ENCODE measurements around the gene ZNF503. TPM values are rescaled to one million over a fixed set of nuclear protein-coding genes. Genes with fewer than 3 reads are reported as not detected.

The ZNF503 gene
- total RNA-seq, 6 experiments from 2014 or later: 9.1 to 15.9 (median 9.7) TPM

DNA sequence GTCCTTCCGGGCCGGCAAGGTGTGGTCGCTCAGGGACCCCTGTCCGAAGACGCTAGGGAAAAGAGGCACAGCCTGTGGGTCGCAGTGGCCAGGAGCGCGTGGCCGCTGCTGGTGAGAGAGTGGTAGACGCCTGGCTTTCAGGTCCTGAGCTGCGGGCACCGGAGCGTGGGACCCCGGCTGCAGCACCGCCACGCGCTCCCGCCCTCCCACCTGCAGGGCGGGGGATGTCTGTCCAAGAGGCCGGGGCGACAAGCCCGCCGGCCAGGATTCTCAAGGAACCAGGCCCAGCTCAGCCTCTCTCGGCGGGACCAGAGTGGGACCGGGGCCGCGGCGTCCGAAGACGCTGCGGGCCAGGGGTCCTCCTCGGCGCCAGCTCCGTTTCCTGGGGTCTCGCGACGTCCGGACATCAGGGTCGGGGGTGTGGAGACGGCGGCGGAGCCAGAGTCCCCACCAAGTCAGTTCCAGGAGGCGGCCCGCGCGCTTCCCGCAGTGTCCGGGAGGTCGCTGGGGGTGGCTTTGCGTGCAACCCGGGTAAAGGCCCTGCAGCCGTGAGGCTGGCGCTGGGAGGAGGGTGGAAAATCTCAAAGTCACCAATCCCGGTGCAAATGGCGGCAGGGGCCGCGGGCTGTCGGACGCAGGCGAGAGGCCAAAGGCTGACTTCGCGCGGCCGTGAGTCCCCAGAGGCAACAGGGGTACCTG lies 5.5 kb downstream of the ZNF503 start:
- Mint-ChIP-seq H3K36me3 (ENCODE audit: low read depth) (peaks cover 13% of the 10 kb centered on the region), H3K4me3 (no peak overlapping the region), H3K27me3 (ENCODE audit: insufficient read depth) (peaks cover 13% of the 10 kb centered on the region), H3K27ac (no peak overlapping the region), H3K9me3 (0 out of 2 replicates have a peak, but pooled peaks cover 3% of the 10 kb centered on the region), H3K4me1 (ENCODE audit: low read depth) (peaks cover 10% of the 10 kb centered on the region; the same call in 1 of the 2 replicates)
- TF ChIP-seq, protein P1, sequence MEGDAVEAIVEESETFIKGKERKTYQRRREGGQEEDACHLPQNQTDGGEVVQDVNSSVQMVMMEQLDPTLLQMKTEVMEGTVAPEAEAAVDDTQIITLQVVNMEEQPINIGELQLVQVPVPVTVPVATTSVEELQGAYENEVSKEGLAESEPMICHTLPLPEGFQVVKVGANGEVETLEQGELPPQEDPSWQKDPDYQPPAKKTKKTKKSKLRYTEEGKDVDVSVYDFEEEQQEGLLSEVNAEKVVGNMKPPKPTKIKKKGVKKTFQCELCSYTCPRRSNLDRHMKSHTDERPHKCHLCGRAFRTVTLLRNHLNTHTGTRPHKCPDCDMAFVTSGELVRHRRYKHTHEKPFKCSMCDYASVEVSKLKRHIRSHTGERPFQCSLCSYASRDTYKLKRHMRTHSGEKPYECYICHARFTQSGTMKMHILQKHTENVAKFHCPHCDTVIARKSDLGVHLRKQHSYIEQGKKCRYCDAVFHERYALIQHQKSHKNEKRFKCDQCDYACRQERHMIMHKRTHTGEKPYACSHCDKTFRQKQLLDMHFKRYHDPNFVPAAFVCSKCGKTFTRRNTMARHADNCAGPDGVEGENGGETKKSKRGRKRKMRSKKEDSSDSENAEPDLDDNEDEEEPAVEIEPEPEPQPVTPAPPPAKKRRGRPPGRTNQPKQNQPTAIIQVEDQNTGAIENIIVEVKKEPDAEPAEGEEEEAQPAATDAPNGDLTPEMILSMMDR (IDR thresholded peaks at IDR 0.05): no peak
- no peak for DNase-seq

DNA sequence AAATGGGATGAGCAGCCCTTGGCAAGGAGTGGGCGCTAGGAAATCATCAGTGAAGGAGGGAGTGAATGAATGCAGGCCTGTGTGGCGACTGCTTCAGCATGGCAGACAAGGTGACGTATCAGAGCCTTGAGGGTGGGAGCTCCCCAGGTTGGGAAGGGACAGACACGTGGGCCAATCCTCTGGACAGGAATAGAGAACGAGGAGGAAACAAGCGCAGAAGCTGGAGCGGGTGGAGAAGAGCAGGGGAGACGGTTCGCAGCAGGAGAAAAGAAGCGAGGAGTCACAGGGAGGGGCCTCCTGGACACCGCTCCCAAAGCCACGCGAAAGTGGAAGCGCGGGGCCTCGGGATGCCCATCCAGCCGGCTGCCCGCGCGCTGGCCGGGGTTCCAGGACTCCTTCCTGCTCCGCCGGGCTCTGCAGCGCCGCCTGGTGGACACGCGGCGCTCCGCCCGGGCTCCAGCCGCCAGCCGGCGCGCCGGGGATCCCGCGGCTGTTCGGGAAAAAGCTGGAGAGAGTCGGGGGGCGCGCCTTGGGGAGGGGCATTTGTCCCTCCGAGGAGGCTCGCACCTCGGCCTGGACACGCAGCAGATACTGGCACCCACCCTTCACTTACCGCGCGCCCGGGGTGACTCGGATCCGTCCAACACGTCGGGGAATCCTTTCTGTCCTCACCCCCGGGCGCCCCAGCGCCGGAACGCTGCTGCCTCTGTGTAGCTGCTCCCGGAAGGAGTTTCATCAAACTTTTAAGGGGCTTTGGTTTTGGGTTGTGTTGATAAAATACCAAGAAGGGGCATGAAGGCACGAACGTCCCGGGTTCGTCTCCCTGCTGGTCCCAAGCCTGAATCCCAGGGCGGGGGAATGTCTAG lies 6.3 kb downstream of the ZNF503 start:
- Mint-ChIP-seq H3K27me3 (ENCODE audit: insufficient read depth) (peaks cover 15% of the 10 kb centered on the region), H3K4me3 (no peak overlapping the region), H3K9me3 (0 out of 2 replicates have a peak, but pooled peaks cover 3% of the 10 kb centered on the region), H3K4me1 (ENCODE audit: low read depth) (peaks cover 10% of the 10 kb centered on the region; the same call in 1 of the 2 replicates), H3K27ac (no peak overlapping the region), H3K36me3 (ENCODE audit: low read depth) (peaks cover 13% of the 10 kb centered on the region)
- no peak for DNase-seq
- TF ChIP-seq, protein P1 (IDR thresholded peaks at IDR 0.05): peak; percentile 90

DNA sequence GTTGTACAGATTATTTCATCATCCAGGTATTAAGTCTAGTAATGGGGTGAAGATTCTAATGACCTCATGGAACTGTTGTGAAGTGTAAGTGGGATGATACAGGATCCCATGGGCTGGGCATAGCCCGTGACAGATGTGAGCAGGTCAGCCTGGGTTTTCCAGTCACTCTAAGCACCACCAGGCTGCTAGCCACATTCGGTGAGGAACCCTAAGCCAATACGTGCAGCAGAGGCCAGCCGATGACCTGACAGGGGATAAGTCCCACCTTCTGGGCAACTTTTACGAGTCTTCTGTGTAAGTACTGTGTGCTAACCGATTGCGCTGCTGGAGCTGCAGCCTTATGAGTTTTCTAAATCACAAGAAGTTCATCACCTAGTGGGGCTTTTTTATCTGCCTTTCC lies 7.3 kb downstream of the ZNF503 start:
- no peak overlapping the region for H3K27ac Mint-ChIP-seq

DNA sequence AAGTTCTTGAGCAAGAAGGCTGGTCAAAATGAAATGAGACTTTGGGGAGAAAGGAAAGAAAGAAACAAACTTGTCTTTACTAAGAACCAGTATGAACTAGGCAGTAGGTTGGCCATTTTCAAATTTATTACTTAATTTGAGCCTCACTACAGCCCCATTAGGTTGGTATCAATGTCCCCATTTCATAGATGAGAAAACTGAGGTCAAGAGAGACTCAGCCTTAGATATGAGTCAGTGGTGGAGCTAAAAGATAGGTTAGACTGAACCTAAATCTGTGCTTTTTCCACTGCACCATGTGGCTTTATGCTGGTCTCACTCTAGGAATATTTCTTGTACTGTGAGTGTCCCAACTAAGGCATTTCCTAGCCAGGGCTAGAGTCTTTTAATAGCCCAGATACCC lies 8.8 kb downstream of the ZNF503 start:
- H3K27me3 Mint-ChIP-seq (ENCODE audit: insufficient read depth): peaks cover 15% of the 10 kb centered on the region
- H3K4me3 Mint-ChIP-seq: no peak overlapping the region
- TF ChIP-seq, protein P1 (IDR thresholded peaks at IDR 0.05): no peak

More for the DNA sequence above, 7.3 kb downstream of the ZNF503 start:
- Mint-ChIP-seq H3K27me3 (ENCODE audit: insufficient read depth) (peaks cover 15% of the 10 kb centered on the region), H3K4me3 (no peak overlapping the region), H3K9me3 (0 out of 2 replicates have a peak, but pooled peaks cover 3% of the 10 kb centered on the region), H3K36me3 (ENCODE audit: low read depth) (peaks cover 13% of the 10 kb centered on the region), H3K4me1 (ENCODE audit: low read depth) (peaks cover 10% of the 10 kb centered on the region; the same call in 1 of the 2 replicates)
- DNase-seq: no peak
- TF ChIP-seq, protein P1 (IDR thresholded peaks at IDR 0.05): no peak

DNA sequence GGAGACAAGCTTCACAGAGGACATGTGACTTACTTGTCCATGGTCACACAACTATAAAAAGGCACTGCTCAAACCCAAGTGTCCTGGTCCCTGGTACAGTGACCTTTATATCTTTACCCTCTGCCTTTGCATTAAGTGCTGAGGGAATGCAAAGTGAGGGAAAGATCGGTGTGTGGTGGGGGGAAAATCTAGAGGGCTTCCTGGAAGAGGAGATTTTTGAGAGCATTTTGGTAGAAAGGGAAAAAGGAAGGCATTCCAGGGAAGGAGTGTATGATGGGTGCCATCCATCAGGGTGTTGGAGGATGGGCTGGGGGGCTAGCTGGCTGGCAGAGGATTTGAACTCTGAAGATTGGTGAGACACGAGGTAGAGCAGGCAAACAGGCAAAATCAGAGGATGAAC lies 9.3 kb downstream of the ZNF503 start:
- Mint-ChIP-seq H3K27ac (no peak overlapping the region), H3K9me3 (0 out of 2 replicates have a peak, but pooled peaks cover 3% of the 10 kb centered on the region), H3K27me3 (ENCODE audit: insufficient read depth) (peaks cover 15% of the 10 kb centered on the region), H3K4me1 (ENCODE audit: low read depth) (peaks cover 5% of the 10 kb centered on the region; the same call in 1 of the 2 replicates), H3K36me3 (ENCODE audit: low read depth) (peaks cover 9% of the 10 kb centered on the region; the same call in 1 of the 2 replicates), H3K4me3 (no peak overlapping the region)
- TF ChIP-seq, protein P1 (IDR thresholded peaks at IDR 0.05): no peak
- DNase-seq: no peak

More for the DNA sequence above, 8.8 kb downstream of the ZNF503 start:
- H3K4me1 Mint-ChIP-seq (ENCODE audit: low read depth): peaks cover 5% of the 10 kb centered on the region; the same call in 1 of the 2 replicates
- H3K27ac Mint-ChIP-seq: no peak overlapping the region
- H3K9me3 Mint-ChIP-seq: 0 out of 2 replicates have a peak, but pooled peaks cover 3% of the 10 kb centered on the region
- no peak for DNase-seq
- H3K36me3 Mint-ChIP-seq (ENCODE audit: low read depth): peaks cover 9% of the 10 kb centered on the region
